Astrocyte (in vitro differentiated cells and primary cell): ENCODE results near the gene PLAGL2. TPM values are rescaled to one million over a fixed set of nuclear protein-coding genes. Genes with fewer than 3 reads are reported as not detected.
A peak's percentile ranks its signal among the peaks of the same experiment; 100 is the strongest.
"Not testable (repeated sequence)": the region's sequence is repeated elsewhere in the genome, so short reads cannot be mapped to it uniquely, and the experiment has no call there.

Experiments
- DNase-seq: peaks from one replicate; pipeline ENCODE4 v3.0.0-alpha.2; 2010; ENCODE audit warnings: low read depth
- FAIRE-seq: peaks from 2 replicates; lab custom pipeline; 2011; peaks lifted over from hg19 to GRCh38; lab: Jason Lieb, UNC
- H2AFZ ChIP-seq: 2 replicates; pipeline ENCODE4 v1.6.0; 2012; ENCODE audit warnings: low read depth, low read length, inconsistent platforms
- H3K27ac ChIP-seq: 2 replicates; pipeline ENCODE4 v1.5.1; 2011; ENCODE audit warnings: low read depth, low read length, inconsistent platforms
- H3K27me3 ChIP-seq: 2 replicates; pipeline ENCODE4 v1.6.0; 2011; ENCODE audit warnings: low read length, inconsistent platforms; ENCODE audit not compliant: insufficient read depth
- H3K36me3 ChIP-seq: 2 replicates; pipeline ENCODE4 v1.5.1; 2011; ENCODE audit warnings: low read length, inconsistent platforms; ENCODE audit not compliant: insufficient read depth
- H3K4me1 ChIP-seq: 2 replicates; pipeline ENCODE4 v1.5.1; 2011; ENCODE audit warnings: low read length, inconsistent platforms; ENCODE audit not compliant: insufficient read depth
- H3K4me2 ChIP-seq: 2 replicates; pipeline ENCODE4 v1.6.0; 2012; ENCODE audit warnings: low read length, inconsistent platforms
- H3K4me3 ChIP-seq: 2 replicates; pipeline ENCODE4 v1.5.1; 2011; ENCODE audit warnings: low read depth, mild to moderate bottlenecking, low read length, inconsistent platforms; ENCODE audit not compliant: insufficient read depth
- H3K79me2 ChIP-seq: 2 replicates; pipeline ENCODE4 v1.6.0; 2012; ENCODE audit warnings: mild to moderate bottlenecking, low read length, inconsistent platforms; ENCODE audit not compliant: insufficient read depth
- H3K9ac ChIP-seq: 2 replicates; pipeline ENCODE4 v1.6.0; 2012; ENCODE audit warnings: mild to moderate bottlenecking, low read length, inconsistent platforms
- H3K9me3 ChIP-seq: 2 replicates; pipeline ENCODE4 v1.5.1; 2012; ENCODE audit warnings: low read depth, mild to moderate bottlenecking, low read length, inconsistent platforms; ENCODE audit not compliant: insufficient read depth
- H4K20me1 ChIP-seq: 2 replicates; pipeline ENCODE4 v1.6.0; 2012; ENCODE audit warnings: low read length, inconsistent platforms; ENCODE audit not compliant: insufficient read depth
- H3K27ac Mint-ChIP-seq: one replicate; pipeline ENCODE4 v1.8.0; 2021; ENCODE audit warnings: mild to moderate bottlenecking, mixed read lengths; ENCODE audit not compliant: unreplicated experiment
- H3K27me3 Mint-ChIP-seq: one replicate; pipeline ENCODE4 v1.8.0; 2021; ENCODE audit warnings: low read depth, mixed read lengths; ENCODE audit not compliant: unreplicated experiment
- H3K36me3 Mint-ChIP-seq: one replicate; pipeline ENCODE4 v1.8.0; 2021; ENCODE audit warnings: low read depth, mixed read lengths; ENCODE audit not compliant: unreplicated experiment
- H3K4me1 Mint-ChIP-seq: one replicate; pipeline ENCODE4 v1.8.0; 2021; ENCODE audit warnings: low read depth, mixed read lengths; ENCODE audit not compliant: unreplicated experiment
- H3K4me3 Mint-ChIP-seq: one replicate; pipeline ENCODE4 v1.8.0; 2021; ENCODE audit warnings: mild to moderate bottlenecking, moderate library complexity, mixed read lengths; ENCODE audit not compliant: unreplicated experiment
- H3K9me3 Mint-ChIP-seq: one replicate; pipeline ENCODE4 v1.8.0; 2021; ENCODE audit warnings: mild to moderate bottlenecking, mixed read lengths; ENCODE audit not compliant: unreplicated experiment
- EZH2 ChIP-seq: IDR thresholded peaks from 2 replicates; pipeline ENCODE4 v1.6.1; 2012; ENCODE audit warnings: mild to moderate bottlenecking, low read length, inconsistent platforms; ENCODE audit not compliant: insufficient read depth
- total RNA-seq: library from RNA; stranded (reverse); gene quantifications from 2 replicates; pipeline ENCODE4 v1.2.1, GENCODE V29; 2021
- TF ChIP-seq, protein P1 (sequence below): IDR thresholded peaks from 2 replicates; pipeline ENCODE4 v1.5.1; 2011; ENCODE audit warnings: low read depth, mild to moderate bottlenecking, inconsistent platforms, low read length, moderate library complexity; ENCODE audit not compliant: insufficient read depth

The PLAGL2 gene
- total RNA-seq, 1 donor from 2014 or later, result 15.3 TPM

- Mint-ChIP-seq H3K27me3 (no peaks in the 10 kb centered on the region), H3K27ac (no peak overlapping the region), H3K9me3 (peaks cover 4% of the 10 kb centered on the region), H3K36me3 (peaks cover 3% of the 10 kb centered on the region), H3K4me3 (no peak overlapping the region), H3K4me1 (no peaks in the 10 kb centered on the region)
- no peaks in the 10 kb centered on the region for H3K79me2 ChIP-seq
- H3K36me3 ChIP-seq, result no peaks in the 10 kb centered on the region
- no peak for FAIRE-seq
- DNase-seq, result no peak
- H3K27ac ChIP-seq, result no peak overlapping the region
- H2AFZ ChIP-seq, result no peak overlapping the region
- H4K20me1 ChIP-seq, result no peaks in the 10 kb centered on the region
- H3K4me1 ChIP-seq, result no peaks in the 10 kb centered on the region
- no peak overlapping the region for H3K4me3 ChIP-seq
- no peak overlapping the region for H3K4me2 ChIP-seq
- H3K9me3 ChIP-seq, result peaks cover 4% of the 10 kb centered on the region
- H3K9ac ChIP-seq, result no peak overlapping the region
- TF ChIP-seq, protein P1, sequence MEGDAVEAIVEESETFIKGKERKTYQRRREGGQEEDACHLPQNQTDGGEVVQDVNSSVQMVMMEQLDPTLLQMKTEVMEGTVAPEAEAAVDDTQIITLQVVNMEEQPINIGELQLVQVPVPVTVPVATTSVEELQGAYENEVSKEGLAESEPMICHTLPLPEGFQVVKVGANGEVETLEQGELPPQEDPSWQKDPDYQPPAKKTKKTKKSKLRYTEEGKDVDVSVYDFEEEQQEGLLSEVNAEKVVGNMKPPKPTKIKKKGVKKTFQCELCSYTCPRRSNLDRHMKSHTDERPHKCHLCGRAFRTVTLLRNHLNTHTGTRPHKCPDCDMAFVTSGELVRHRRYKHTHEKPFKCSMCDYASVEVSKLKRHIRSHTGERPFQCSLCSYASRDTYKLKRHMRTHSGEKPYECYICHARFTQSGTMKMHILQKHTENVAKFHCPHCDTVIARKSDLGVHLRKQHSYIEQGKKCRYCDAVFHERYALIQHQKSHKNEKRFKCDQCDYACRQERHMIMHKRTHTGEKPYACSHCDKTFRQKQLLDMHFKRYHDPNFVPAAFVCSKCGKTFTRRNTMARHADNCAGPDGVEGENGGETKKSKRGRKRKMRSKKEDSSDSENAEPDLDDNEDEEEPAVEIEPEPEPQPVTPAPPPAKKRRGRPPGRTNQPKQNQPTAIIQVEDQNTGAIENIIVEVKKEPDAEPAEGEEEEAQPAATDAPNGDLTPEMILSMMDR, result no peak
- no peak for TF ChIP-seq EZH2
- no peaks in the 10 kb centered on the region for H3K27me3 ChIP-seq
Measured at GRCh38 chr20:32179515-32179914, 28.0 kb downstream of the PLAGL2 start.

- not testable (repeated sequence) for H3K4me3 Mint-ChIP-seq, H3K4me1 Mint-ChIP-seq, DNase-seq, H4K20me1 ChIP-seq, H2AFZ ChIP-seq, H3K27me3 ChIP-seq, H3K27ac ChIP-seq, H3K4me1 ChIP-seq, H3K27ac Mint-ChIP-seq, H3K36me3 Mint-ChIP-seq, H3K4me2 ChIP-seq, H3K9me3 ChIP-seq, H3K79me2 ChIP-seq, H3K27me3 Mint-ChIP-seq, H3K9ac ChIP-seq, H3K9me3 Mint-ChIP-seq, H3K36me3 ChIP-seq, H3K4me3 ChIP-seq, FAIRE-seq
Measured at GRCh38 chr20:32177696-32178095, 29.8 kb downstream of the PLAGL2 start.

GRCh38 chr20:32168184-32168910, 39.2 kb downstream of the PLAGL2 start:
- H3K9me3 Mint-ChIP-seq, result no peaks in the 10 kb centered on the region
- H3K27ac ChIP-seq, result no peak overlapping the region
- peaks cover 3% of the 10 kb centered on the region for H3K4me1 ChIP-seq
- DNase-seq (peak; percentile 43), FAIRE-seq (no peak)
- H3K9me3 ChIP-seq, result no peaks in the 10 kb centered on the region
- H3K27me3 Mint-ChIP-seq, result no peaks in the 10 kb centered on the region
- no peak overlapping the region for H3K4me2 ChIP-seq
- TF ChIP-seq EZH2, result no peak
- TF ChIP-seq, protein P1, result no peak
- H3K79me2 ChIP-seq, result no peaks in the 10 kb centered on the region
- H3K4me3 ChIP-seq, result no peak overlapping the region
- H3K36me3 Mint-ChIP-seq, result peaks cover 10% of the 10 kb centered on the region
- H3K27me3 ChIP-seq, result no peaks in the 10 kb centered on the region
- H2AFZ ChIP-seq, result no peak overlapping the region
- H3K27ac Mint-ChIP-seq, result no peak overlapping the region
- no peak overlapping the region for H3K4me3 Mint-ChIP-seq
- H3K9ac ChIP-seq, result no peak overlapping the region
- peaks cover 6% of the 10 kb centered on the region for H3K4me1 Mint-ChIP-seq
- peaks cover under 1% of the 10 kb centered on the region for H3K36me3 ChIP-seq
- no peaks in the 10 kb centered on the region for H4K20me1 ChIP-seq
